Activated naive CD4-positive, alpha-beta T cell treated with anti-CD3 and anti-CD28 coated beads, Interleukin-2, amount 50 U/mL, for 72 hours (primary cell): ENCODE measurements around the gene LIAS. TPM values are rescaled to one million over a fixed set of nuclear protein-coding genes. Genes with fewer than 3 reads are reported as not detected.
"Not testable (repeated sequence)": the region's sequence is repeated elsewhere in the genome, so short reads cannot be mapped to it uniquely, and the experiment has no call there.

ENCODE experiments used
- ATAC-seq, 2 donors: fragments of 150-1000 bp; cut with Tn5 transposase; 2 replicates each; pipeline ENCODE4 v1.10.0; 2021; ENCODE audit warnings: mild to moderate bottlenecking in 2 of 2, moderate library complexity in 2 of 2
- DNase-seq, 2 donors: peaks; one replicate each; pipeline ENCODE4 v3.0.0; 2021 to 2022; ENCODE audit warnings: low spot score in 2 of 2
- H3K27ac Mint-ChIP-seq, 2 donors: one replicate each; pipeline ENCODE4 v1.8.0; 2022; ENCODE audit warnings: mild to moderate bottlenecking in 2 of 2, mixed read lengths in 2 of 2
- H3K36me3 Mint-ChIP-seq, 2 donors: one replicate each; pipeline ENCODE4 v1.8.0; 2022; ENCODE audit warnings: mixed read lengths in 2 of 2
- H3K9me3 Mint-ChIP-seq, 2 donors: one replicate each; pipeline ENCODE4 v1.8.0; 2022; ENCODE audit warnings: mixed read lengths in 2 of 2
- total RNA-seq, 2 donors: library from RNA; stranded (reverse); gene quantifications; one replicate each; pipeline ENCODE4 v1.2.3, GENCODE V29; 2022

Gene LIAS
- total RNA-seq: 10 to 100 TPM; 23.2 to 40.2 TPM

- DNase-seq (peak; percentile 88 to 95), ATAC-seq (peak; percentile 92 to 93)
- Mint-ChIP-seq H3K9me3 (no peaks in the 10 kb centered on the region), H3K36me3 (peaks cover 36 to 64% of the 10 kb centered on the region in 2 donors), H3K27ac (peak within 1 kb of the TSS; percentile 99)
Measured at GRCh38 chr4:39458505-39459300, at the start of gene LIAS, which contains the start of gene RPL9. Gene LIAS, plus strand, starts transcription at chr4:39459056. Its CDS starts 62 bp downstream, at chr4:39459118. Gene RPL9, minus strand, starts transcription at chr4:39458922. Its CDS starts 483 bp downstream, at chr4:39458439.

GRCh38 chr4:39410415-39410814 lies 48.4 kb upstream of the LIAS start:
- DNase-seq (no peak), ATAC-seq (no peak)
- no peak overlapping the region for H3K27ac Mint-ChIP-seq
- H3K9me3 Mint-ChIP-seq: no peaks in the 10 kb centered on the region
- no peaks in the 10 kb centered on the region for H3K36me3 Mint-ChIP-seq

- not testable (repeated sequence) for ATAC-seq, DNase-seq, H3K36me3 Mint-ChIP-seq, H3K27ac Mint-ChIP-seq, H3K9me3 Mint-ChIP-seq
Measured at GRCh38 chr4:39411561-39411960, 47.3 kb upstream of the LIAS start.

- no peaks in the 10 kb centered on the region for H3K9me3 Mint-ChIP-seq
- H3K27ac Mint-ChIP-seq: no peak overlapping the region
- no peaks in the 10 kb centered on the region for H3K36me3 Mint-ChIP-seq
- ATAC-seq: no peak
- DNase-seq: no peak
Measured at GRCh38 chr4:39415678-39416283, 43.1 kb upstream of the LIAS start.

- Mint-ChIP-seq H3K36me3 (no peaks in the 10 kb centered on the region), H3K9me3 (no peaks in the 10 kb centered on the region), H3K27ac (no peak overlapping the region)
- no peak for DNase-seq
- ATAC-seq: no peak
Measured at GRCh38 chr4:39422247-39422646, 36.6 kb upstream of the LIAS start.

- ATAC-seq, H3K27ac Mint-ChIP-seq, H3K36me3 Mint-ChIP-seq, DNase-seq, H3K9me3 Mint-ChIP-seq: not testable (repeated sequence)
Measured at GRCh38 chr4:39425297-39425696, 33.6 kb upstream of the LIAS start.

- Mint-ChIP-seq H3K9me3 (no peaks in the 10 kb centered on the region), H3K27ac (no peak overlapping the region), H3K36me3 (no peaks in the 10 kb centered on the region)
- ATAC-seq (no peak), DNase-seq (no peak)
Measured at GRCh38 chr4:39426728-39427127, 32.1 kb upstream of the LIAS start.

GRCh38 chr4:39427520-39428114 lies 31.2 kb upstream of the LIAS start:
- ATAC-seq: no peak

GRCh38 chr4:39429476-39430334 lies 29.2 kb upstream of the LIAS start:
- Mint-ChIP-seq H3K27ac (no peak overlapping the region), H3K36me3 (no peaks in the 10 kb centered on the region), H3K9me3 (no peaks in the 10 kb centered on the region)
- ATAC-seq: no peak
- no peak for DNase-seq

More at GRCh38 chr4:39427520-39428114, 31.2 kb upstream of the LIAS start:
- Mint-ChIP-seq H3K36me3 (no peaks in the 10 kb centered on the region), H3K9me3 (no peaks in the 10 kb centered on the region), H3K27ac (no peak overlapping the region)
- no peak for DNase-seq

GRCh38 chr4:39433878-39434492 lies 24.9 kb upstream of the LIAS start:
- Mint-ChIP-seq H3K36me3 (no peaks in the 10 kb centered on the region), H3K9me3 (no peaks in the 10 kb centered on the region), H3K27ac (no peak overlapping the region)
- ATAC-seq: no peak
- no peak for DNase-seq

- Mint-ChIP-seq H3K27ac (no peak overlapping the region), H3K9me3 (no peaks in the 10 kb centered on the region), H3K36me3 (no peaks in the 10 kb centered on the region)
- DNase-seq (no peak), ATAC-seq (no peak)
Measured at GRCh38 chr4:39435659-39436563, 22.9 kb upstream of the LIAS start.

- Mint-ChIP-seq H3K9me3 (no peaks in the 10 kb centered on the region), H3K27ac (no peak overlapping the region), H3K36me3 (no peaks in the 10 kb centered on the region)
- ATAC-seq (peak; percentile 33 to 57), DNase-seq (no peak)
Measured at GRCh38 chr4:39441593-39441992, 17.3 kb upstream of the LIAS start.

GRCh38 chr4:39442998-39443397 lies 15.9 kb upstream of the LIAS start:
- H3K36me3 Mint-ChIP-seq: no peaks in the 10 kb centered on the region
- DNase-seq (no peak), ATAC-seq (peak; percentile 38 to 65)
- no peak overlapping the region for H3K27ac Mint-ChIP-seq
- H3K9me3 Mint-ChIP-seq: no peaks in the 10 kb centered on the region

- ATAC-seq (no peak), DNase-seq (no peak)
- Mint-ChIP-seq H3K36me3 (no peaks in the 10 kb centered on the region), H3K27ac (peak overlapping the region in 1 of 2 donors; percentile 35), H3K9me3 (no peaks in the 10 kb centered on the region)
Measured at GRCh38 chr4:39446483-39446841, 12.4 kb upstream of the LIAS start.

- H3K27ac Mint-ChIP-seq: peak overlapping the region in 1 of 2 donors; percentile 35
- ATAC-seq (peak; percentile 45 to 84), DNase-seq (peak; percentile 24 to 64)
- no peaks in the 10 kb centered on the region for H3K9me3 Mint-ChIP-seq
- peaks cover 4% of the 10 kb centered on the region in 2 donors for H3K36me3 Mint-ChIP-seq
Measured at GRCh38 chr4:39446842-39447573, 11.8 kb upstream of the LIAS start.
